HG03045 (cell line): Measurements from ENCODE around the gene TIMP4.
A peak's percentile ranks its signal among the peaks of the same experiment; 100 is the strongest.

Experiments
- ATAC-seq: cut with Tn5 transposase; IDR thresholded peaks from one replicate; pipeline ENCODE4 v1.9.1; 2021; ENCODE audit warnings: mild to moderate bottlenecking, moderate library complexity; ENCODE audit not compliant: unreplicated experiment

The TIMP4 gene

GRCh38 chr3:12186046-12186445 lies 27.3 kb upstream of the TIMP4 start:
- no peak for ATAC-seq

- ATAC-seq = no peak
Measured at GRCh38 chr3:12185172-12185710, 26.5 kb upstream of the TIMP4 start.

GRCh38 chr3:12184541-12184940 lies 25.8 kb upstream of the TIMP4 start:
- no peak for ATAC-seq

GRCh38 chr3:12182687-12183441 lies 24.2 kb upstream of the TIMP4 start:
- ATAC-seq = no peak

GRCh38 chr3:12181806-12182205 lies 23.1 kb upstream of the TIMP4 start:
- ATAC-seq = no peak

- no peak for ATAC-seq
Measured at GRCh38 chr3:12181301-12181700, 22.6 kb upstream of the TIMP4 start.

- no peak for ATAC-seq
Measured at GRCh38 chr3:12180631-12181030, 21.9 kb upstream of the TIMP4 start.

- no peak for ATAC-seq
Measured at GRCh38 chr3:12180218-12180617, 21.5 kb upstream of the TIMP4 start.

- ATAC-seq = no peak
Measured at GRCh38 chr3:12179441-12179840, 20.7 kb upstream of the TIMP4 start.

- no peak for ATAC-seq
Measured at GRCh38 chr3:12178091-12178820, 19.5 kb upstream of the TIMP4 start.

GRCh38 chr3:12177126-12177525 lies 18.4 kb upstream of the TIMP4 start:
- no peak for ATAC-seq

- ATAC-seq = peak; percentile 65
Measured at GRCh38 chr3:12175844-12176453, 17.2 kb upstream of the TIMP4 start.

- ATAC-seq = no peak
Measured at GRCh38 chr3:12175137-12175593, 16.5 kb upstream of the TIMP4 start.

GRCh38 chr3:12170207-12170606 lies 11.5 kb upstream of the TIMP4 start:
- ATAC-seq = no peak

- ATAC-seq = no peak
Measured at GRCh38 chr3:12165909-12166308, 7.2 kb upstream of the TIMP4 start.

- no peak for ATAC-seq
Measured at GRCh38 chr3:12159227-12159601, 502 bp upstream of the TIMP4 start.

- no peak for ATAC-seq
Measured at GRCh38 chr3:12157026-12157425, 1.7 kb downstream of the TIMP4 start.

- no peak for ATAC-seq
Measured at GRCh38 chr3:12155828-12156227, 2.9 kb downstream of the TIMP4 start.

- ATAC-seq = no peak
Measured at GRCh38 chr3:12155264-12155663, 3.4 kb downstream of the TIMP4 start.

GRCh38 chr3:12154151-12154550 lies 4.6 kb downstream of the TIMP4 start:
- no peak for ATAC-seq

- no peak for ATAC-seq
Measured at GRCh38 chr3:12150112-12150511, 8.6 kb downstream of the TIMP4 start.

- ATAC-seq = no peak
Measured at GRCh38 chr3:12149029-12149428, 9.7 kb downstream of the TIMP4 start.
